GM10266 (cell line): ENCODE results near the gene ERH.
"Not testable (repeated sequence)": the region's sequence is repeated elsewhere in the genome, so short reads cannot be mapped to it uniquely, and the experiment has no call there.

Experiments used
- DNase-seq: peaks from one replicate; pipeline ENCODE4 v3.0.0; 2012; ENCODE audit errors: extremely low spot score
- CTCF ChIP-seq: IDR thresholded peaks from 2 replicates; pipeline ENCODE4 v1.5.1; 2012; ENCODE audit warnings: mild to moderate bottlenecking, low read depth; ENCODE audit not compliant: control insufficient read depth, insufficient read depth; ENCODE audit errors: missing control alignments

Gene ERH

GRCh38 chr14:69395929-69396328, 2.2 kb downstream of the ERH start:
- no peak for DNase-seq
- no peak for TF ChIP-seq CTCF

- TF ChIP-seq CTCF, result no peak
Measured at GRCh38 chr14:69392481-69392880, 5.6 kb downstream of the ERH start.

GRCh38 chr14:69391400-69391799, 6.7 kb downstream of the ERH start:
- DNase-seq, result not testable (repeated sequence)

More at GRCh38 chr14:69392481-69392880, 5.6 kb downstream of the ERH start:
- DNase-seq, result peak; percentile 13

- no peak for DNase-seq
- no peak for TF ChIP-seq CTCF
Measured at GRCh38 chr14:69387311-69387710, 10.8 kb downstream of the ERH start.

- DNase-seq, result no peak
- TF ChIP-seq CTCF, result no peak
Measured at GRCh38 chr14:69378274-69378673, 19.8 kb downstream of the ERH start.

GRCh38 chr14:69376439-69376838, 21.7 kb downstream of the ERH start:
- TF ChIP-seq CTCF, result no peak
- no peak for DNase-seq

- DNase-seq, result no peak
- no peak for TF ChIP-seq CTCF
Measured at GRCh38 chr14:69375722-69376121, 22.4 kb downstream of the ERH start.

- no peak for TF ChIP-seq CTCF
Measured at GRCh38 chr14:69375182-69375581, 22.9 kb downstream of the ERH start.

More at GRCh38 chr14:69375182-69375581, 22.9 kb downstream of the ERH start:
- DNase-seq, result no peak
